HG03469 (cell line): ENCODE data around the gene RBBP6.
"Not testable (repeated sequence)": the region's sequence is repeated elsewhere in the genome, so short reads cannot be mapped to it uniquely, and the experiment has no call there.

Source experiments
- ATAC-seq: cut with Tn5 transposase; IDR thresholded peaks from one replicate; pipeline ENCODE4 v1.9.1; 2021; ENCODE audit warnings: mild to moderate bottlenecking, moderate library complexity, moderate number of reproducible peaks; ENCODE audit not compliant: unreplicated experiment

Gene RBBP6, protein sequence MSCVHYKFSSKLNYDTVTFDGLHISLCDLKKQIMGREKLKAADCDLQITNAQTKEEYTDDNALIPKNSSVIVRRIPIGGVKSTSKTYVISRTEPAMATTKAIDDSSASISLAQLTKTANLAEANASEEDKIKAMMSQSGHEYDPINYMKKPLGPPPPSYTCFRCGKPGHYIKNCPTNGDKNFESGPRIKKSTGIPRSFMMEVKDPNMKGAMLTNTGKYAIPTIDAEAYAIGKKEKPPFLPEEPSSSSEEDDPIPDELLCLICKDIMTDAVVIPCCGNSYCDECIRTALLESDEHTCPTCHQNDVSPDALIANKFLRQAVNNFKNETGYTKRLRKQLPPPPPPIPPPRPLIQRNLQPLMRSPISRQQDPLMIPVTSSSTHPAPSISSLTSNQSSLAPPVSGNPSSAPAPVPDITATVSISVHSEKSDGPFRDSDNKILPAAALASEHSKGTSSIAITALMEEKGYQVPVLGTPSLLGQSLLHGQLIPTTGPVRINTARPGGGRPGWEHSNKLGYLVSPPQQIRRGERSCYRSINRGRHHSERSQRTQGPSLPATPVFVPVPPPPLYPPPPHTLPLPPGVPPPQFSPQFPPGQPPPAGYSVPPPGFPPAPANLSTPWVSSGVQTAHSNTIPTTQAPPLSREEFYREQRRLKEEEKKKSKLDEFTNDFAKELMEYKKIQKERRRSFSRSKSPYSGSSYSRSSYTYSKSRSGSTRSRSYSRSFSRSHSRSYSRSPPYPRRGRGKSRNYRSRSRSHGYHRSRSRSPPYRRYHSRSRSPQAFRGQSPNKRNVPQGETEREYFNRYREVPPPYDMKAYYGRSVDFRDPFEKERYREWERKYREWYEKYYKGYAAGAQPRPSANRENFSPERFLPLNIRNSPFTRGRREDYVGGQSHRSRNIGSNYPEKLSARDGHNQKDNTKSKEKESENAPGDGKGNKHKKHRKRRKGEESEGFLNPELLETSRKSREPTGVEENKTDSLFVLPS (N-terminal part only)

GRCh38 chr16:24539295-24539849, at the start of gene RBBP6:
Gene RBBP6, plus strand, starts transcription at chr16:24539566. Its CDS starts 1,061 bp downstream, at chr16:24540627.
- peak; percentile 75 for ATAC-seq

DNA sequence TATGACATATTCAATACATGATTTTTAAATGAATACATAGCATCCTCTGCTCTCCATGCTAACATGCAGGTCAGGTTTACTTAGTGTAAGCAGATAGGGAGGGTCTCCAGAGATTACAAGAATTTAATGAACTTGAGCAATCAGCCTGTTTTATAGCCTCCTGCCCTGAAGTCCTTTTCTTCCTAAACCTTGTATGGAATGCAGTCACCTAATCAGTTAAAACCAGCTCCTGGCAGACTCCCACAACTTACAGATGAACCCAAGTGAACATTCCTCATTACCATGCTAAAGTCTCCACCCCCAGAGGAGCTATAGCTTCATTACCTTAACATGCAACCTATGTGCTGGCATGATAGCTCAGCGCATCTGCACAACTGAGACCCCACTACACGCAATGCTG, 48.5 kb upstream of the RBBP6 start:
- no peak for ATAC-seq

DNA sequence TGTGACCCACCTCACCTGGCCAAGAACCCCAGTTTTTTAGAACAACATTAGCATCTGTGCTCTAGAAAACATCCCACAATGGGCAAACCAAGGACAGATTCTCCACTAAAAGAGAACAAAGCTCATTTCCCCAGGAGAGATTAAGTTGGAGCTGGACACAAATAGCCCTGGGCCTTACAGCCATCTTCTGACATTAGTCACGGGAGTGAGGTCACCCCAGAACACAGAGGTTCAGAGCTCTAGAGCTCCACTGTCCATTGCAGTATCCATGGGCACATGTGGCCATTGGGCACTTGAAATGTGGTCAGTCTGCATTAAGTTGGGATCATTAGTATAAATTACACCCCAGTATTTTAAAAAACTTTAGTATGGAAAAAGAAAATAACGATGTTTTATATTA, 47.6 kb upstream of the RBBP6 start:
- no peak for ATAC-seq

- no peak for ATAC-seq
Measured at GRCh38 chr16:24493821-24494220, 45.5 kb upstream of the RBBP6 start.

GRCh38 chr16:24495207-24495606, 44.2 kb upstream of the RBBP6 start:
- ATAC-seq: not testable (repeated sequence)

- ATAC-seq: no peak
Measured at GRCh38 chr16:24497440-24497839, 41.9 kb upstream of the RBBP6 start.

GRCh38 chr16:24499193-24499814, 40.1 kb upstream of the RBBP6 start:
- no peak for ATAC-seq

GRCh38 chr16:24504472-24505345, 34.7 kb upstream of the RBBP6 start:
- ATAC-seq: no peak

DNA sequence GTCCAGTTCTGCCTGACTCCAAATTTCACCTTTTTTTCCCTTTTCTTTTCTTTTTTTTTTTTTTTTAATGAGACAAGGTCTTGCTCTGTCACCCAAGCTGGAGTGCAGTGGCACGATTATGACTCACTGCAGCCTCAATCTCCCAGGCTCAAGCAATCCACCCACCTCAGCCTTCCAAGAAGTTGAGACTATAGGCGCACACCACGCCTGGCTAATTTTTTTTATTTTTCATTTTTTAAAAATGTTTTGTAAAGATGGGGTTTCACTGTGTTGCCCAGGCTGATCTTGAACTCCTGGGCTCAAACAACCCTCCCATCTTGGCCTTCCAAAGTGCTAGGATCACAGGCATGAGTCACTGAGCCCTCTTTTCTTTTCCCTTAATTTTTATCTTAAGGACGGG, 33.4 kb upstream of the RBBP6 start:
- no peak for ATAC-seq

DNA sequence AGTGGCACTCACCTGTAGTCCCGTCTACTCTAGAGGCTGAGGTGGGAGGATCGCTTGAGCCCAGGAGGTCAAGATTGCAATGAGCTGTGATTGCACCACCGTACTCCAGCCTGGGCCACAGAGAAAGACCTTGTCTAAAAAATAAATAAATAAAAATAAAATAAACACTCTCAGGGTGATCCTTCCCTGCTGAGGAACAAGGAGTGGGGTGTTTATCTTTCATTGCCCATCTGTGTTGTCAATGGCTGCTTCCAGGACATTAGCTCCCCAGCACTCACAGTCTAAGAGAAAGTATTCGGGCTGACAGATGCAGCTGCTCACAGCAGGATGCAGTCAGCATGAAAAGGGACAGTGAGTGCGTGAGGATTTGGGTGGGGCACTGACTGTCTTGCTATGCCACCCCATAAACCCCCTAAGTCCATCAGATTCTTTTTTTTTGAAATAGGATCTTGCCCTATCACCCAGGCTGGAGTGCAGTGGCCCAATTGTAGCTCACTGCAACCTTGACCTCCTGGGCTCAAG, 31.3 kb upstream of the RBBP6 start:
- no peak for ATAC-seq

GRCh38 chr16:24508614-24509013, 30.8 kb upstream of the RBBP6 start:
- ATAC-seq: no peak

DNA sequence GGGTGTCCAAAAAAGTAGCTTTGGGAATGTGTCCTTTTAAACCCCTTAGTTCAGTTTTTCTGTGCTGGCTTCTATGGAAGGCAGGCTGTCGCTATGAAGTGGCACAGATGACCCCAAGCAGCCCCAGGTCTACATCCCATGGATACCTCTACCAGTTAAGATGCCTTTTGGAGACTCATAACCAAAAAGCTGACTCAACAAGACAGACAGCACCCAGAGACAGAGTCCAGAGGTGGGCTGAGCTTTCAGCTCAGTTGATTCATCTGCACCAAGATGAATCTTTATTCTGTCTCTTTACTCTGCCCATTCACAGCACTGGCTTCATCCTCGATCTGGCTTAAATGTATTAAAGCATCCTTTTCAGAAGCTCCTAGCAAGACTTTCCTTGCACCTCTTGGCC, 29.8 kb upstream of the RBBP6 start:
- ATAC-seq: no peak

DNA sequence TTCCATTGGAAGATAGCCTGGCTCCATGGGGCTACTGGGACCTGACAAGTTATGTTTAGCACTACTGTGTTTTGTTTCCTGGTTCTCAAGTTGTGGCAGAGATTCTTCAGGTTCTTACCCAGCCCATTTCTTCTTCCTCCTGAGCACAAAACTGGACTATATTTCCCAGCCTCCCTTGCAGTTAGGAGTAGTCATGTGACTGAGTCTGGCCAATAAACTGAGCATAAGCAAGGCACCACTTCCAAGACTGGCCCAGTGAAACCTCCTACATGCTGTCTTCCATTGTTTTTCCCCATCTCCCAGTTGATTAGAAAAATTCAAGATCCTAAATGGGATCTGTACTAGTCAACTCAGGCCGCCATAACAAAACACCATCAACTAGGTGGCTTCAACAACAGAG, 28.2 kb upstream of the RBBP6 start:
- ATAC-seq: no peak

GRCh38 chr16:24511792-24512191, 27.6 kb upstream of the RBBP6 start:
- ATAC-seq: no peak

DNA sequence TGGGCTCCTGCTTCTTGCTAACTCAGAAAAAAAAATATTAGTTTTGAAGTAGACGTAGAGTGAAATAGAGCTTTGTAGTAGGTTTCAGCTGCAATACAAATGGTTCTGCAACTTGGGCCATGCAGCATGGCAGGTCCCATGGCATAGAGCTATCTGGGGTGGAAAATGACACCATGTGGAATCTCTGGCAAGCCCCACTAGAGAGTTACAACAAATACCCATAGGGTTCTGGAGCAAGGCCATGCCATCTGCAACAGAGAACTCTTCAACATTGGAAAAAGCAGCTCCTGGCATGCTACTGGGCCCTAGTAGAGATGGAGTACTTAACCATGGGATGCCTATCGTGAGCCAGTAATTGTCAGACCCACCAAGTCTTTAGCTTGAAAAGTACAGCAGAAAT, 25.3 kb upstream of the RBBP6 start:
- no peak for ATAC-seq

DNA sequence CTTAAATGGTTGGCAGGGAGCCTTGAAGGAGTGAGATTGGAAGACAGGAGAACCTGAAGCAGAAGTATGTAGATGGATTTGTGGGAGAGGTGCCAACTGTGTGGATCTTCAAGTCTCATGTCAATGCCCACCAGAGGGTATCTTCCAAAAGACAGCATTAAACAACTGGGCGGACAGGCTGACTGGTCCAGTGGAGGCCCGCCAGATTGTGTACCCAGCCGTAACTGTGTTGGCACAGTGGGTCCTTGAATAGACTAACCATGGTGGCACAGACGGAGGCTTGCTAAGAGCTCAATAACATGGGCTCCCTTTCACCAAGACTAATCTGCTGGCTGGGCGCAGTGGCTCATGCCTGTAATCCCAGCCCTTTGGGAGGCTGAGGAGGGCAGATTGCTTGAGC, 24.2 kb upstream of the RBBP6 start:
- ATAC-seq: no peak

DNA sequence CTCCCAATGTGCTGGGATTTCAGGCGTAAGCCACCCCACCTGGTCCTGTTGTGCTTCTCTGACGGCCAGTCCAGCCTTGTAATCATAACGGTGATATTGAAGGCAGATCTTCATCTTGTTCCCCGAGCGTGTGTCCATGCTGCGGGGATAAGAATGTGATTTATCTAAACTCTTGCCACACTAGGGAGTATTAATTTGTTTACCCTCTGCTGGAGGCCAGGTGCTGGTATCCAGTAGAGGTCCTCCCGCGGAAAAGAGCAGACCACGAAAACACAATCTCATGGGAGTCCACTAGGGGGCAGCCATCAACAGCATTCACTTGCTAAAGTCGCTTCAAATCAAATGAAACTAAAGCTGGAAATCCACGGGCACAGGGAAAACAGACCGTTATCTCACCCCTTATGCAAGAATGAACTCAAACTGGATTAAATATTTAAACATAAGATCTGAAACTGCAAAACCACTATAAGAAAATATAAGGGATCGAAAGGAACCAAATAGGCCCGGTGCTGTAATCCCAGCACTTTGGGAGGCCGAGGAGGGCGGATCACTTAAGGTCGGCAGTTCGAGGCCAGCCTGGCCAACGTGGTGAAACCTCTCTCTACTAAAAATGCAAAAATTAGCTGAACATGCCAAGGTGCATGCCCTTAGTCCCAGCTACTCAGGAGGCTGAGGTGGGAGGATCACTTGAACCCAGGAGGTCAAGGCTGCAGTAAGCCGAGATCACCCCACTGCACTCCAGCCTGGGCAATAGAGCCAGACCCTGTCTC, 22.3 kb upstream of the RBBP6 start:
- ATAC-seq: no peak

GRCh38 chr16:24518498-24518897, 20.9 kb upstream of the RBBP6 start:
- no peak for ATAC-seq

- ATAC-seq: no peak
Measured at GRCh38 chr16:24520983-24521382, 18.4 kb upstream of the RBBP6 start.
